H1 (cell line): ENCODE data around the gene PLEKHA5. TPM values are rescaled to one million over a fixed set of nuclear protein-coding genes. Genes with fewer than 3 reads are reported as not detected.

Experiments used
- BCL11A ChIP-seq, 2 experiments: IDR thresholded peaks; one replicate each; pipeline ENCODE4 v1.6.1; 2011; ENCODE audit warnings: low read depth in 2 of 2, low read length in 2 of 2, mild to moderate bottlenecking in 2 of 2
- EZH2 ChIP-seq: fragments of 200-600 bp; sonication (generic); IDR thresholded peaks from 2 replicates; pipeline ENCODE4 v1.7.1; 2012; ENCODE audit warnings: low read depth, mild to moderate bottlenecking, moderate library complexity, low read length, inconsistent platforms; ENCODE audit not compliant: severe bottlenecking
- KDM5A ChIP-seq: fragments of 200-600 bp; IDR thresholded peaks from 2 replicates; pipeline ENCODE4 v1.7.1; 2012; ENCODE audit warnings: mild to moderate bottlenecking, low read length, inconsistent platforms, mixed read lengths
- MAFK ChIP-seq: IDR thresholded peaks from 2 replicates; pipeline ENCODE4 v1.6.1; 2012; ENCODE audit warnings: low read depth, mild to moderate bottlenecking, improper control_type of control experiment, low read length
- POLR2AphosphoS5 ChIP-seq: IDR thresholded peaks from 2 replicates; pipeline ENCODE4 v1.6.1; 2011; ENCODE audit warnings: low read depth, low read length
- polyA plus RNA-seq, 7 experiments: library from polyadenylated mRNA; depleted of rRNA in 3 of 7; stranded (reverse) in 5 of 7; unstranded in 2 of 7; fragments of >200 nt in 5 of 7; fragments of 200-250 nt in 2 of 7; gene quantifications; 1 replicate in 5 of 7; 2 replicates in 1 of 7; 4 replicates in 1 of 7; pipeline versions ENCODE4 v1.2.1 to v1.2.3, GENCODE V29; 2011 to 2013; ENCODE audit warnings: missing spikeins in 2 of 7, mixed read lengths in 2 of 7
- total RNA-seq: library from RNA; stranded (reverse); fragmentation: NEBNext Ultra II Directional; extraction: Animal tissue kit (Norgen Biotek cat#: 25700); gene quantifications from 2 replicates; pipeline ENCODE4 v1.2.1, GENCODE V29; 2021

PLEKHA5 gene
- total and polyA plus RNA-seq, 2 of the 8 experiments (the other 6 are each of a cell fraction or from before 2014, with no cell fraction given) = 17.2 to 66.1 TPM

GRCh38 chr12:19402743-19403431, 273.4 kb downstream of the PLEKHA5 start (continued):
- TF ChIP-seq MAFK = no peak
- TF ChIP-seq KDM5A = no peak
- TF ChIP-seq POLR2AphosphoS5 = no peak
- no peak for TF ChIP-seq EZH2
- no peak for TF ChIP-seq BCL11A (IDR thresholded peaks at IDR 0.05; ENCODE audit: low read depth in 2 of 2, low read length in 2 of 2)
